HL-60 (cell line): Measurements from ENCODE around the gene SLC52A1.

Experiments used
- POLR2AphosphoS5 ChIP-seq: IDR thresholded peaks from 2 replicates; pipeline ENCODE4 v1.6.1; 2012; ENCODE audit warnings: low read depth
- TF ChIP-seq, protein P1 (sequence below): IDR thresholded peaks from one replicate; pipeline ENCODE4 v1.5.1; 2011; ENCODE audit warnings: low read length, control low read depth, inconsistent platforms; ENCODE audit not compliant: insufficient read depth

DNA sequence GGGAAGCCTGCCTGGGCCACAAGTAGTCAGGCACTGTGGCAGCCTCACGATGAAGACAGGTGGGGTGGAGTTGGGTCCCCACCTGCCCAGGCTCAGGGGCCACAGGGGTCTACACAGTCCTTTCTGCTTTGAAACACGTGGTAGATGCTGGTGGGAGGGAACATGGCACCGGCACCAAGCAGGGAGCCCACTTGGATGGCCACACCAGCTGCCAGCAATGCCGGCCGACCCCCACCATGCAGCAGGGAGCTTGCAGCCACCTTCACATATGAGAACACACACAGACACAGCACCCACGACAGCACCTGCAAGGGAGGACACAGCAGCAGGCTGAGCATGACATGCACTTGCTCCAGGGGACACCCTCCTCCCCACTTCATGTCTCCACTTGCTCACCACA is 2.4 kb downstream of the SLC52A1 start:
- TF ChIP-seq, protein P1, sequence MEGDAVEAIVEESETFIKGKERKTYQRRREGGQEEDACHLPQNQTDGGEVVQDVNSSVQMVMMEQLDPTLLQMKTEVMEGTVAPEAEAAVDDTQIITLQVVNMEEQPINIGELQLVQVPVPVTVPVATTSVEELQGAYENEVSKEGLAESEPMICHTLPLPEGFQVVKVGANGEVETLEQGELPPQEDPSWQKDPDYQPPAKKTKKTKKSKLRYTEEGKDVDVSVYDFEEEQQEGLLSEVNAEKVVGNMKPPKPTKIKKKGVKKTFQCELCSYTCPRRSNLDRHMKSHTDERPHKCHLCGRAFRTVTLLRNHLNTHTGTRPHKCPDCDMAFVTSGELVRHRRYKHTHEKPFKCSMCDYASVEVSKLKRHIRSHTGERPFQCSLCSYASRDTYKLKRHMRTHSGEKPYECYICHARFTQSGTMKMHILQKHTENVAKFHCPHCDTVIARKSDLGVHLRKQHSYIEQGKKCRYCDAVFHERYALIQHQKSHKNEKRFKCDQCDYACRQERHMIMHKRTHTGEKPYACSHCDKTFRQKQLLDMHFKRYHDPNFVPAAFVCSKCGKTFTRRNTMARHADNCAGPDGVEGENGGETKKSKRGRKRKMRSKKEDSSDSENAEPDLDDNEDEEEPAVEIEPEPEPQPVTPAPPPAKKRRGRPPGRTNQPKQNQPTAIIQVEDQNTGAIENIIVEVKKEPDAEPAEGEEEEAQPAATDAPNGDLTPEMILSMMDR: no peak
- TF ChIP-seq POLR2AphosphoS5: no peak
